Body of pancreas (tissue), 4 donors: ENCODE results near the gene LCOR.

Source experiments
- CTCF ChIP-seq, 7 experiments: fragments of 450-650 bp in 4 of 7; fragments of 200-600 bp in 3 of 7; sonication (generic) in 3 of 7; IDR thresholded peaks; one replicate each; pipeline ENCODE4 v1.5.1; 2016 to 2019; ENCODE audit warnings: antibody characterized with exemption in 7 of 7
- POLR2A ChIP-seq, 3 donors: fragments of 450-650 bp; IDR thresholded peaks; one replicate each; pipeline ENCODE4 v1.6.1; 2016; ENCODE audit warnings: antibody characterized with exemption in 3 of 3, mild to moderate bottlenecking in 2 of 3

DNA sequence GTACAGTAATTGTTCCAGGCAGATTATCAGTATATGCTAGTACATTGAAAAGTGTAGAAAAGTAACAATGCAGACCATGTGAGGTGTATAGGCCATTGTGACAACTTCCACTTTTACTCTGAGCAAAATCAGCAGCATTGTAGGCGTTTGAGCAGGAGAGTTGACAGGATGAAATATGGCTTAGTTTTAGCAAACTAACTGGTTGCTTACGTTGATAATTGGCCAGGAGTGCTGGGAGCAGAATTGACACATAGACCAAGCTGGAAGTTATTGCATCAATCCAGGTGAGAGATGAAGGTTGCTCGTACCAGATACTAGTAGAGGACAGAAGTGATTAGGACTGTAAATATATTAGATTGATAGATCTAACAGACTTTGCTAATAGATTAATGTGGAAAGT lies 46.0 kb downstream of the LCOR start:
- TF ChIP-seq CTCF (IDR thresholded peaks at IDR 0.05) (no peak), POLR2A (IDR thresholded peaks at IDR 0.05) (no peak)
